CD4-positive, alpha-beta T cell treated with Interleukin-17A for 4 hours (primary cell): ENCODE results near the gene GRXCR1.

Source experiments
- DNase-seq: peaks from one replicate; pipeline ENCODE4 v3.0.0-alpha.2; 2020; ENCODE audit warnings: mixed read lengths

Gene GRXCR1

DNA sequence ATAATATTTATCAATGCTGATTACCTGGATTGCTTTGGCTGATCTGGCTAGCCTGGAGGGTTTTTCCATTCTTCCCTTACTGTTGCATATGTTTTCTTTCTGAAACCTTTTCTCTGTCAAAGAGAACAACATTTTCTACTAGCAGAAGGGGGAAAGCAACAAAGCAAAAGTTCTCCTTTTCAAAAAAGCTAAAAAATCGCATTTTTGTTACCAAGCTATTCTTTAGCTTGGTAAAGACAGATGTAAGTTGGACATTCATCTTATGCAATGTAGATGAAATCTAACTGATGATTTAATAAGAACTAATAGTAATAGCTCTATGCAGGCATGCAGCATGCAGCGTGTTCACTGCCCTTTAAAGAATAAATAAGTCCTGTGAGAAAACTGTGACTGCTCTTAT is at the start of gene GRXCR1:
Gene GRXCR1, plus strand, starts transcription at position 301 of the 400 bp plus-strand sequence. CDS start 554 bp downstream, outside the sequence.
- DNase-seq, result no peak

DNA sequence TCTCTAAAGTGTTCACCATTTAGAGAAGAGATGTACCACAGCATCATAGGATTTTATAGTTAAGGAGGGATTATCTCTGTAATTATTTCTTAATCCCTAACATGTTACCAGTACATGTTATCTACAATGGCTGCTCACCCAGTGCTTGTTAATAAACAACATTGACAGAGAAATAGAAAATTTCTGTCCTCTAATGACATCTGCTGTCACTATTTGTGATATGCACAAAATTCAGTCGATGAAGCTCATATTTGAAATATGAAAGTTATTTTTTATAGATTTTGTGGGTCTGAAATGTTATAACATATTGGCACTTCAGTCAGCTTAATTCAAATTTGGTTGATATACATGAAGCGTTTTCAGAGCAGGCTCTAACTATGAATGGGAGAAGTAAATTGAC is 48.8 kb upstream of the GRXCR1 start:
- no peak for DNase-seq

DNA sequence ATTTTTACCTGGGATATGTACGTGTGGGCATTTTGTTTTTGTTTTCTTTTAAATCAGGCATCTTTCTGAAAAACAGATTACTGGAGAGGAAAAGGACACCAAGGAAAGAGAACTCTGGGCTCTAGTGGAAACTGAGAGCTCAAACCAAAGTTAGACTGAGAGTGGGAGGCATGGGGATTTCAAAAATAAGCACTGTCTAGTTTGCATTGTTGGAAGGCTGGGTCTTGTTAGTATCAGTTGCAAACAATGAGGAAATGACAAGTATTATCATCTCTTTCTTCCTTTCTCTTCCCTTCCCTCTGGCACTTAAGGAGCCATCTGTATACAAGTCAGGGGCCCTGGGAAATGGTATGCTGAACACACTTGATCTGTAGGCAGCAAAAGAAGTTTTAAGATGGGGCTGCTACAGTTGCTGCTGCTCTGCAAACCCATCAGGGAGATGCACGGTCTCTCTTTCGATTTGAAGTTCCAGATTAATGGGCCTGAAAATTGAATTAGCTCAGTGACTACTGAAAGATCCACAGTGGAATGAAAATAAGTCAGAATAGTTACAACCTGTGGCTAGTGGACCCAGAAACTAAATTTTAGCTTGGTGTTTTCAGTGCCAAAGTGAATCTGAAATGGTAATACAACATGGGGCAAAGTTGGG is 48.0 kb upstream of the GRXCR1 start:
- DNase-seq, result no peak

DNA sequence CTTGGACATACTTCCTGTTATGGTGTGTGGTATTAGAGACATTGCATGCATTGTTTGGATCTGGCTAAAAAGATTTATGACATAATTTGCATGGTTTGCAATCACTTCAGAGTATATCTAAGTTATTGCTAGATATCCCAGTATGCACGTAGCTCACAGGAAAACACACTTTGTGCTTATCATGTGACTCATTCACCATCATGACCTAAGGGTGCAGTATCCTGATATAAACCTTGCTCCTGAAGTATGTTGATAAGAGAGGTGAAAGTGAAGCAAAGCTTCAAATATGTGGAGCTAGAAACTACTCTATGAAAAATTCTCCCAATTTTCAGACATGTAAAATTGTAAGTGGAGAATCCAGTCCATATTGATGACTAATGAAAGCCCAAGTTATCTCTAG is 46.9 kb upstream of the GRXCR1 start:
- DNase-seq, result no peak

DNA sequence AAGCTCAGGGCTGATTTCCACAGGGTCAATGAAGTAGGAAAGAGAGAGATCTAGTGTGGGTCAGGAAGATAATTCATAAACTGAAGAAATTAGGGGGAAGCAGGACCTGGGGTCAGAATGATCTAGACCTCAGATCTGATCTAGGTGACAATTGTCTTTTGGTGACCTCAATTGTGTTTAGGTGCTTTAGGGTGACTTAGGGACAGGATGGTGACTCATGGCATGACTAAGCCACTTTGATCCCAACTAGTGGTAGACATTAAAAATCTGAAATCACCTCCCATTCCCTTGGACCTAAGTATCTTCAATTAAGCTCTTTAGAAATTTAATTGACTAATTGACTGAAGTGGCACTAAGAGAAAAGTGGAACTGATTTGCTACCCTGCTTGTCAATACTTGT is 36.7 kb upstream of the GRXCR1 start:
- DNase-seq, result no peak

DNA sequence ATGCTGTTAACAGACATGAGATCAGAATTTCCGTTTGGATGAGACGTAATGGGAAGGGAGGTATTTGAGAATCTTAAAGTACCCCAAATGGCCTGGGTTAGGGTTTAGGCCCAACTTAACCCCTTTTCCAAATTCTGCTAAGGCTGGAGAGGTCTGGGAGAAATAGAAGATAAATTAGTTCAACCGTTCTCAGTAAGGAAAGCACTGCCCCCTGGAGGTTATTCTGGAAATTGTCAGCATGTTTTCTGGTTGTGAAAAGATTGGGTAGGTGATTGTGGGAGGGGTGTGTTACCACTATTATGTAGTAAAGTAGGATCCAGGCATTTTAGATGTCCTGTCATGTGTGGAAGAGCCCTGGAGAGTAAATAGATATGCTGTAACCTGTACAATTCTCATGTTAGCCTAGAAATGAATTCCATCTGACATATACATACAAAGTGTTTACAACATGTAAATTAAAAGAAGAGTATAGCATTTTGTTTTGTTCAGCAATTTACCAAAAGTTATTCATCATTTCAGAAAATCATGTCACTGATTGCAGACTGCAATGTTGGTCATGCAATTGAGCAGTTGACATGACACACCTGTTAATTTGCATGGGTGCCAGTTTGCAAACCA is 26.8 kb upstream of the GRXCR1 start:
- DNase-seq, result peak; percentile 53

DNA sequence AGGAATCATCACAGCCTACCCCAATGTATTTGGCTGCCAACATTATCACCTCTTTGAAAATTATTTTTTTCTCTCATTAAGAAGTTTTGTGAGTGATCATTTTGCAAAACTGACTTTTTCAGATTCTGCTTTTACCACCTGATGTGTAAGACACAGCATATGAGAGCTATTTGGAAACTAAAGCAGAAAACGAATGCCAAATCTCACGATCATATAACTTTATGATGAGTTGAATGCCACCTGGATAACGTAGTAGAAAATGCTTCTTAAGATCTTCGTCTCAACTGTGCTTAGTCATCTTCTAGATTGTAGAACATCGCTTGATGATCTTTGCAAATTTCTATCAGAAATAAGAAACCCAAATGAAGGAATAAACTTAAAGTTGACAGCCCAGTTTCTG is 21.3 kb upstream of the GRXCR1 start:
- no peak for DNase-seq

DNA sequence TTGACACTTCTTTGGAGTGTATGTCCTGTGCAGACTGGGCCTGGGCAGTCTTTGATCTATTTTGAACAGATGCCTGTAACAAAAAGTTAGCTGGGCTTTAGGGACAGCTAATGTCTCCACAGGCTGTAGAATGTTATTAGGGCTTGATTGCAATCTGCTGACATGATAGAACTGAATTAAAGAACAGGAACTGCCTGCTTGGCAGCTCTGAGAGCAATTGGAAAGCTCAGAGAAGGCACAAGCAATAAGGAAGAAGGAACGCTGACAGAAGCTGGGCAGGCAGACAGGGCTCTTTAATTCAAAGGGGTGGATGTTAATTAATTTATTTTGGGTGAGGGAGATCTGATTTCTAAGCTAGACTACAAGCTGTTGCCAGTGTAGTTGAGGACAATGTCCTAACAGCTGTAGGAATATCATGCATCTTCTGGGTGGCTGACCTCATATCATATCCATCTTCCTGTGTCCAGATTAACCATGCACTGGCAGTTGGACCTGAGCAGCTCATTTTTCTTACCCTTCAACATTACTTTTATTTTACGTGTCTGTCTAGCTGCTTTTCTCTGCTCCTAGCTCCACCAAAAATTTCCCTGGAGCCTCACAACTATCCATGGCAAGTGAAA is 20.7 kb upstream of the GRXCR1 start:
- DNase-seq, result no peak

DNA sequence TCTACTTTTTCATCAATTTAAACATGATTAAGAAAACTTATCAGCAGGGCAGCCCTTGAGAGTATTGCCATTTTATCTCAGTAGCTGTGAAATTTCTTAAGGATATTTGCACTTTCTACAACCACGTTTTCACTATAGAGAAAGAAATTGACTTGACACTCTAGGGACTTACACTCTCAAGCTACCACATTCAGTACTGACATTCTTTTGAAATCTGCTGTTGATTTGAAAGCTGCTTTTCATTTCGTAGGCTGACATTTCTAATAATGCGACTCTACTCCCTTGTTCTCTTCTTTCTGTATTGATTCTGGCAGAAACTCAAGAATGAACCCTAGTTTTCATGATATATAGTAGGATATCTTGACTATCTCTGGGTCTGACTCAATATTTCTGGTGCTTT is 13.7 kb upstream of the GRXCR1 start:
- DNase-seq, result no peak

DNA sequence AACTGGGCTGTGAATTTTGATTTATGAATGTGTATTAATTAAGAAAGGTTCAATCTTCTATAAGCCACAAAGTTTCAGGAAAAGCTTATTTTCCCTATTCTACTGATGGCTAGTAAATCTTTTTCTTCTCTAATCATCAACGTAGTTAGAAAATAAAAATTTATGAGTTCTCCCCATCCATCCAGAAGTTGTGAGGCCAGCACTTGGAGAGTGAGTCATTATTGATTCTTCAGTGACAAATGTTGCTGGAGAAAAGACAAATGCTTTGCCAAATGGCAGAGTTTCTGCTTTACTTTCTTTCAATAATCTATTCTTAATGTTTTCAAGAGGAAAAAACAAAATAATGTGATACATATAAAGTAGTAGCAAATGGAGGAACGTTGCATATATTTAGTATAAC is 11.3 kb upstream of the GRXCR1 start:
- no peak for DNase-seq

DNA sequence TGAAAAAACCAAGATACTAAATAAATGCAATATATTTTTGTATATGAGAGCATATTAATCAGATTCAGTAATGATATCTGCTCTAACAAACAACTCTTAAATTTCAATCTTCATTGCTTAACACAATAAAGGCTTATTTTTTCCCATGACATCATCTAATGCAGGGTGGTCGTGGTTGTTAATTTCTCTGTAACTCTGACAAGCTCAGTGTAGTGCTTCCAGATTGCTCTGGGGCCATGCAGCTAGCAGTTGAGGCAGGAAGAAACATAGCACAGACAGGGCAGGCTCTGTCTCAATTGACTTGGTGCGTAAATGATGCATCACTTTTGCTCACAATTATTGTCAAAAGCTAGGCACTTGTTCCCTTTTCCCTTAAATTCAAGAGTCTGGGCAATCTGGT is 869 bp upstream of the GRXCR1 start:
- DNase-seq, result no peak

DNA sequence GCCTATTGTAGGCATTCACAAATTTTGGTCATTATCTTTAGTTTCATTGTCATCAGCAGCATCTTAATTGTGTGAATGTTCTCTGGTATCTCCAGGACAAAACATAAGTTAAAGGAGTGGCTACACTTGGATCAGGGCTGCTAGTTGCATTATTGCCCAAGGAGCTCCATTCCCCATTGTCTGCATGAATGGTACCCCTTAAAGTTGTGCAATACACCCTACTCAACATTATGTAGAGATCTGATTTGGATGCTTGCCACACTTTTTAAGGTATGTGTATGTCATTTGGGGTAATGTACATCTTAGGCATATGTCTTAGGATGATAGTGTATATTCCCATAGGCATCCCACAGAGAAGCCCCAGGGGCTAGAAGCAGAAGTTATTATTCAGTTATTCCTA is 2.9 kb downstream of the GRXCR1 start:
- DNase-seq, result no peak

DNA sequence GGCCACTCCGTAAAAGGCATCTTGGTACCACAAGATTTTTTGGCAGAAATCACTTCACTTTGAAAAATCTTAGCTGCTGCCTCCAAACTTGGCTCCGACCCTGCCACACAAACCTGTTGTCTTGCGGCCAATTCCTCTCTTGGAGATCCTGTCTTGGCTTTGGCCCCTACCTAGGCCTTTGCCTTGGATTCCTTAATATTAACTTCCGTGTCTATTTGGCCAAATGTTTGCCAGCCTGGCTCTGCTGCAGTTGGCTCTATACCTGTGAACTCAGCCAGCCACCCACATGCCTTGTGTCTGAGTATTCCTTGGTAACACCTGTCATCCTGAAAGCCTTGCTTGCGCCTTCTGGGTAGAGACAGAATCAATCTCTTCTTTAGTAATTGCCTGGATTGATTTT is 12.5 kb downstream of the GRXCR1 start:
- DNase-seq, result no peak

DNA sequence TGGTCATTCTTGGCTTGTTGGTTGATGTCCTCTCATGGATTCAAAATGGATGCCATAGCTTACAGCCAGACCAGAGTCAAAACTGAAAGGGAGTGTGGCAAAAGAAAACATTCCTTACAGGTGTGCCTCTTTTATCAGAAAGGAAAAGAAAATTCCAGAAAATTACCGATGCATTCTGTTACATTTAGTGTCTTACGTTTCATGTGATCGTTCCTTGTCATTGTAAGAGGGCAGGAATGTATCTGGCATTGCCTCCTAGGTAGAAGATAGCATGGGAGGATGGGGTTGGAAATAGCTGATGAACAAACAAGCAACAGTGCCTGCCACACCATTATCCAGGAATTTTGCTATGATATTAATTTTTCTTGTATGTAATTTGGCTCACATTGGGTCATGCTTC is 13.1 kb downstream of the GRXCR1 start:
- DNase-seq, result no peak

DNA sequence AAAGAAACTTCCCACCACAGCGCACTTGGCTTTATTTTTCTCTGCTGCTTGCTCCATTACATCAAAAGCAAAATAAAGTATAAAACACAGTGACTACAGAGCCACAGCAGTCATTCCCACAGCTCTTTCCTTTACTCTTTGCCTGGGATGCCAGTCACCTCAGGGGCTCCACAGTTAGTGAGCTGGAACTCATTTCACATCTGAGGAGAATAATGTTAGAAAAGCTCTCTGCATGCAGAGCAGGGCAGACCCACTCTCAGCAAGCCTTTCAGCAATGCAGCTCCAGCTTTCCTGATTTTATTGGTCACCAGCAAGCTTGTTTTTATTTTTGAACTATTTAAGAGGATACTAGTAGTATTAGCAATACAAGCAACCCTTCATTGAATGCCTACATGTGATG is 13.8 kb downstream of the GRXCR1 start:
- no peak for DNase-seq

DNA sequence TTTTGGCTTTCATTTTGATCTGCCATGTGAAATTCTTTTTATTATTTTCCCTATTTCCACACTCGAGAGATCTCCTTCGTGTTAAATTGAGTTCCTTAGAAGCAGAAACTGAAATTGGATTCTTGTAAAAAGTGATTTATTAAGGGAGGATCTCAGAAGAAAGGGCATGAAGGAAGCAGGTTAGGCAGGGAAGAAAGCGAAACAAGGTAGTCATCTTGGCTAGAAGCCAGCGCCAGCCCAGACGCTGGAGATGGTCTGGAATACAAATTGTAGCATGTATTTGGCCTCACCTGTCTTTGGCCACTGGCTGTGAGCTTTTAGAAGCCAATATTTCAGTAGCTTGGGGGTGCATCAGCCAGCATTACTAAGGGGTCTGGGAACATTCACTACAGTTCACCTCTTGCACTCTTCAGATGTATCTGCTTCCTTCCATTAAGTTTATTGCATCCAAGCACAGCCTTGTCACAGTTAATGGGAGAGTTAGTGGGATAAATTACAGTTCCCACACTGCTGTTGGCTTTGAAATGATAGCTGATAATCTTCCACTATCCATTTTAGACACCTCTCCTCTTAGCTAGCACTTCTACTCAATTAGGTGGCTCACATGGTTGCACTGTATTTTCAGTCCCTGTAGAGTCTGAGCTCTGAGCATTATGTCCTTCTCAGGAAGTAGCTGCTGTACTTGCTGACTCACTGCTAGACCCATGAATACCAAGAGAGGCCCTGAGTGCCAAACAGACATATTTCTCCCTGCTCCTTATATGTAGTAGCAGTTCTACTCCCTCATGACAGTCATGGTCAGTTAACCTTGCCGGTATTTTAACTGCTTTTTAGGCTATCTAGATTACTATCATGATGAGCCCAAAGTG is 14.6 kb downstream of the GRXCR1 start:
- DNase-seq, result no peak

DNA sequence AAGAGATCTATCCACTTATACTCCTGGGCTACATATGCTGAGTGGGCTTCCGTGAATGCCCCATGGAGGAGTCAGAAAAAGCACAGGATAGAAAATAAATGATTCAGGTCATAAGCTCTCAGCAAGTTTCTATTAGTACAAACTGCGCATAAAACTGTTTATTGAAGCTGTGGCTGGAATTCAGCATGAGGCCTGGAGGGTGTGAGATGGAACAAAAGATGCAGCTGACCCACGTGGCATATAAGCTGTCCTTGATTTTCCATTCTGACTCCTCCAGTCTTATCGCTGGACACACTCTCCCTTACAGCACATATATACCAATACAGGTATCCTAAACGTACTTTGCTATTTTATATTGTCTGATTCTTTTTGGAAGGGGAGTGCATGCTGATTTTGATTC is 17.9 kb downstream of the GRXCR1 start:
- DNase-seq, result no peak

DNA sequence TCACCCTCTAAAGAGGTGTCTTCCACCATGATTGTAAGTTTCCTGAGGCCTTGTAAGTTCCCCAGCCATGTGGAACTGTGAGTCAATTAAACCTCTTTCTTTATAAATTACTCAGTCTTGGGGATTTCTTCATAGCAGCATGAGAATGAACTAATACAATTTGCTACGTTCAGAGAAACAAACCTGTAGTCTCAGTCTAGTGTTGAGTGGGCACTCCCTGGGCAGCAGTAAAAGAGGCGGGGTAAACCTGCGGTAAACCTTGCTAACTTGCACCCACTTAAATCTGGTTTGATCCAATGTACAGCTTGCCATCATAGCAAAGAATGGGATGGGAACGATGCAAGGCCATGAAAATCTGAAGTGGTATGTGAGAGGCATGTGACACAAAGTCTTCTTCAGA is 22.4 kb downstream of the GRXCR1 start:
- no peak for DNase-seq

DNA sequence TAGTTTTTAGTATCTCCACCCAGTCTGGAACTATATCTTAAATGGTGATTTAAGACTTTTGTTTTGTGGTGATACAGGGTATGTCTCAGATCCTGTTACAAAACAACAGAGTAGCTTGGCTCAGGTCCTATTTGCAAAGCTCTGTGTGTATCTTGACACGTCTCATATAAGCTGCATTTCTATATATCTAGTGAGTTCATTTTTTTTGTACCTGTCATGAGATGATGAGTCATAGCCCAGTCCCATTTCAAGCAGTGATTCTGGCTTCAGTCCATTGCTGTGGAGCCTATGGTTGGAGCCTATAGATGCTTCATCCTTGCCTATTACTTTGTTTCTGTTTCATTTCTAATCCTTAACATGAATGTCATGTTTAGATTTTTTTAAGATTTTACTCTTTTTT is 23.0 kb downstream of the GRXCR1 start:
- no peak for DNase-seq

DNA sequence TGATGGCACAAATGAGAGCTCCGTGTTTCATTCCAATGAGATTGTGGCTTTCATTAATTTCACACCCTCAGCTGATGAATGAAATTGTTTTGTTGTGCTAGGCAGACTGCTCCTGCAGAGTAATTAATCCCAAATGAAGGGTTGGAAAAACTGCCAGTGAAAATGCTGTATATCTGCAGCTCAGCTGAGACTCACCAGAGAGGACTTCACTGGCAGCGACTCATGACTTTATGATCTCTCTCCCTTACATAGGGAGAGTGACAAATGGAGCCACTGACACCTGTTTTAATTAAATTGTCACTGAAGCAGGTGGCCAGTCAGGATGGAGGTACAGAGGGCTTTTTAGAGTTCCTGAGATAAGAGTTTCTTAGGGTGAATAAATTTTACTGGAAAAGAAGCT is 24.8 kb downstream of the GRXCR1 start:
- no peak for DNase-seq

DNA sequence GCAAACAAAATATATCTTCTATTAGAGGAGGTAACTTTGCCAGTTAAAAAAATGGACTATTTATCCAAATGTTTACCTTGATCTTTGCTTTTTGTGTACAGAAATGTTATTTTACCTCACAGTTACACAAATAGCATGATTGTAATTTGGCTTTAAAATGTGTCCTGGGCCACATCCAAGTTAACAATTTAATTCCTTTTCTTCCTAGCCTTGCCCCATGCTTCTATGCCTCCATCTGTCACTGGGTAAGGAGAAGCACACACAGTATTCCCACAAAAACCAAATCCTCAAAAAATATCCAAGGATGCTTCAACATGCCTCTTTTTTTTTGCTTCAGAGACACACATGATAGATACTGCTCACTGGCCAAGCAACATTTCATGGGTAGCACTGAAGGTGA is 30.9 kb downstream of the GRXCR1 start:
- no peak for DNase-seq

DNA sequence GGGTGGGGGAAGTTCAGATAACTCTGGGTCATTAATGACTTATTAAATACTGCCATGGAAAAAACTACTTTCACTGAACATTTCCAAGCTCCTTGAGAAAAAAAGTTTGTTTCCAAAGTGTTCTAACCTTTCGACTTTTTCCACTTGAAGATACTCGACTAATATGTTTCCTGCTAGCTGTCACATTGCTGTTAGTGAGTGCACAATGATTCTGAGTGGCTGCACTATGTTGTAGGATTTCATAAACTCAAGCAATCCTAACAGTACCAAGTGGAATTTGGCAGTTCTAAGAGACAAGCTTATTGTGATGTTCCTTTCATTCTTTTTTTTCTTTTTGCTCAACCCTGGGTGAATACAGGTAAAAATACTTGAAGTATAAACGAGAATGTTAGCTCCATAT is 33.4 kb downstream of the GRXCR1 start:
- no peak for DNase-seq

DNA sequence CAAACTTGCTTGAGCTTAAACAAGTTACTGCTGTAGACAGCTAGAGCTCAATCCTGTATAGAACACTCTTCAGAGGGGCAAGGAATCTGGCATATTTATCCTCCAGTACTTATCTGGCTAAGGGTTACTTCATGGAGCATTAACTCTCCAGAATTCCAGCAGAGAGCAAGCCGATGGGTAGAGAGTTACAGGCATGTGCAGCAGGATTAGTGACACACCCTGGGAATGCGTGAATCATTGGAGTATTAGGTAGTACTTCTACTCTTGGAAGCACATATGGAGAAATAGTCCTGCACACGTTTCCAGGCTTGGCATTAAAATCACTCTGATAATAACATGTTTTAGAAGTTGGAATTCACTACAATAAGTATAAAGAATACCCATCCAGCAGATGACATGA is 35.4 kb downstream of the GRXCR1 start:
- DNase-seq, result no peak

DNA sequence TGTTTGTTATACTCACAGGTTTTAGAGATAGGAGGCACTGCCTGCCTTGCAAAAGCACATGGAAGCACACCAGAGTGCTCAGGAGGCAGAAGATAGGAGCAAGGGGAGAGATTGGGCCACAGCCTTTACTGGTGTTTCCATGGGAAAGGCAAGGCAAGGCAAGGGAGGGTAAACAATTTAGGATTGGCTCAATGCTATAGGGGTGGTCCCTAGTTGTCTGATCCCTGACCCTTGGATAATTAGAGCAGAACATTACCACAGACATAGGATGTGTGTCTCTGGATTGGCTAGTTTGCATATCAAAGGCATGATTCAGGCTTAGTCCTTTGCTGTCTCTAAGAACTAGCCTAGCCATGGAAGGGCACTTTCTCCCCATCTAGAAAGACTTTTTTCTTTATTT is 36.1 kb downstream of the GRXCR1 start:
- no peak for DNase-seq
